ENCODE results near the gene NBEA.

DNA sequence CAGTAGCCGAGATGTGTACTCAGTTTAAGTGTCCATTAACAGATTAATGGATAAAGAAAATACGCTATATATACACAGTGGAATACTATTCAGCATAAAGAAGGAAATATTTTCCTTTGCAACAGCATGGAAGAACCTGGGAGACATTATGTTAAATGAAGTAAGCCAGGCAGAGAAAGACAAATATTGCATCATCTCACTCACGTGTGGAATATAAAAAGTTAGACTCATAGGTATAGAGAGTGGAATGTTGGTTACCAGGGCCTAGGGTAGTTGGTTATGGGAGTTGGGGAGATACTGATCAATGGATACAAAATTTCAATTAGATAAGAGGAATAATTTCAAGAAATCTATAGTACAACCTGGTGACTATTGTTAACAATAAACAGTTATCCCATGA, 324.3 kb downstream of the NBEA start:
- TF ChIP-seq CTCF (conservative IDR thresholded peaks at IDR 0.05; ENCODE audit: low read depth, low read length) (no peak), EZH2 (IDR thresholded peaks at IDR 0.05; ENCODE audit: low read length, unreplicated experiment) (no peak), EZH2phosphoT487 (IDR thresholded peaks at IDR 0.05; ENCODE audit: borderline replicate concordance, low read length) (no peak)
